ENCODE data around the gene ACOXL.

The ACOXL gene

GRCh38 chr2:110886826-110887573, 154.6 kb downstream of the ACOXL start:
- no peak for TF ChIP-seq CTCF (IDR thresholded peaks at IDR 0.05; ENCODE audit: insufficient read depth, low read depth, low read length, missing control alignments)
- DNase-seq (ENCODE audit: low read depth): no peak
- H3K4me3 ChIP-seq (ENCODE audit: low read length): no peak overlapping the region

- no peak overlapping the region for H3K4me3 ChIP-seq (ENCODE audit: low read length)
- TF ChIP-seq CTCF (IDR thresholded peaks at IDR 0.05; ENCODE audit: insufficient read depth, low read depth, low read length, missing control alignments): no peak
- DNase-seq (ENCODE audit: low read depth): no peak
Measured at GRCh38 chr2:110888411-110888810, 156.0 kb downstream of the ACOXL start.

- DNase-seq (ENCODE audit: low read depth): no peak
- TF ChIP-seq CTCF (IDR thresholded peaks at IDR 0.05; ENCODE audit: insufficient read depth, low read depth, low read length, missing control alignments): no peak
- no peak overlapping the region for H3K4me3 ChIP-seq (ENCODE audit: low read length)
Measured at GRCh38 chr2:110891626-110892025, 159.3 kb downstream of the ACOXL start.

- H3K4me3 ChIP-seq (ENCODE audit: low read length): no peak overlapping the region
- DNase-seq (ENCODE audit: low read depth): no peak
- no peak for TF ChIP-seq CTCF (IDR thresholded peaks at IDR 0.05; ENCODE audit: insufficient read depth, low read depth, low read length, missing control alignments)
Measured at GRCh38 chr2:110896226-110896625, 163.9 kb downstream of the ACOXL start.

- H3K4me3 ChIP-seq (ENCODE audit: low read length): no peak overlapping the region
- DNase-seq (ENCODE audit: low read depth): no peak
- TF ChIP-seq CTCF (IDR thresholded peaks at IDR 0.05; ENCODE audit: insufficient read depth, low read depth, low read length, missing control alignments): no peak
Measured at GRCh38 chr2:110897966-110898365, 165.6 kb downstream of the ACOXL start.

GRCh38 chr2:110900191-110900590, 167.8 kb downstream of the ACOXL start:
- no peak for TF ChIP-seq CTCF (IDR thresholded peaks at IDR 0.05; ENCODE audit: insufficient read depth, low read depth, low read length, missing control alignments)
- DNase-seq (ENCODE audit: low read depth): no peak

GRCh38 chr2:110903548-110903947, 171.2 kb downstream of the ACOXL start:
- DNase-seq (ENCODE audit: low read depth): no peak
- H3K4me3 ChIP-seq (ENCODE audit: low read length): no peak overlapping the region
- TF ChIP-seq CTCF (IDR thresholded peaks at IDR 0.05; ENCODE audit: insufficient read depth, low read depth, low read length, missing control alignments): no peak

More at GRCh38 chr2:110900191-110900590, 167.8 kb downstream of the ACOXL start:
- H3K4me3 ChIP-seq (ENCODE audit: low read length): no peak overlapping the region

Data from epithelial cell of esophagus (primary cell).